HepG2 (cell line): ENCODE measurements around the gene FCGBP. TPM values are rescaled to one million over a fixed set of nuclear protein-coding genes. Genes with fewer than 3 reads are reported as not detected.
A peak's percentile ranks its signal among the peaks of the same experiment; 100 is the strongest.

Experiments used
- ATAC-seq: fragments of 200-7000 bp; cut with Tn5 transposase; 3 replicates; pipeline ENCODE4 v1.9.1; 2020; ENCODE audit warnings: mild to moderate bottlenecking, moderate library complexity
- BruUV-seq: library from RNA; stranded (reverse); fragments of 400-500 nt; replicated peaks from 2 replicates; lab custom pipeline; 2021; lab: Mats Ljungman, UMichigan
- CTCF ChIA-PET: fragments of 300-600 bp; formaldehyde crosslinking; extraction: SDS; loops from one replicate; lab custom pipeline; 2021; ENCODE audit warnings: low total read pairs, inconsistent platforms, low intra/inter-chr PET ratio; lab: Yijun Ruan, JAX
- POLR2A ChIA-PET: fragments of 350-600 bp; sonication (Branson Sonifier 250); formaldehyde crosslinking; loops from one replicate; lab custom pipeline; 2020; ENCODE audit warnings: antibody characterized with exemption, inconsistent platforms; lab: Yijun Ruan, JAX
- DNase-seq: peaks from one replicate; pipeline ENCODE4 v3.0.0-alpha.2; 2015; ENCODE audit warnings: low spot score
- FAIRE-seq: peaks from 3 replicates; lab custom pipeline; 2011; peaks lifted over from hg19 to GRCh38; lab: Jason Lieb, UNC
- H2AFZ ChIP-seq: one replicate; pipeline ENCODE4 v1.6.1; 2011; ENCODE audit warnings: low read length, inconsistent platforms
- H3K27ac ChIP-seq: fragments of 300-600 bp; 3 replicates; pipeline ENCODE4 v1.8.0; 2011; ENCODE audit warnings: mixed run types, mild to moderate bottlenecking, mixed read lengths, low read length, inconsistent platforms; ENCODE audit not compliant: insufficient read depth; ENCODE audit errors: extremely low read length
- H3K27me3 ChIP-seq, 2 experiments: fragments of 200-600 bp in 1 of 2; 2 replicates in 1 of 2; 3 replicates in 1 of 2; pipeline versions ENCODE4 v1.6.0 to v1.8.0; 2011; ENCODE audit warnings: low read length in 2 of 2, mild to moderate bottlenecking in 2 of 2, moderate library complexity in 2 of 2, inconsistent platforms in 1 of 2; ENCODE audit not compliant: insufficient read depth in 2 of 2, control insufficient read depth in 1 of 2
- H3K36me3 ChIP-seq, 2 experiments: fragments of 200-600 bp in 1 of 2; replicated peaks in 1 of 2; 2 replicates in 1 of 2; 3 replicates in 1 of 2; pipeline versions ENCODE4 v1.5.1 to v1.8.0; 2011; ENCODE audit warnings: low read length in 2 of 2, inconsistent platforms in 1 of 2; ENCODE audit not compliant: insufficient read depth in 2 of 2, control insufficient read depth in 1 of 2
- H3K4me1 ChIP-seq: 2 replicates; pipeline ENCODE4 v1.5.1; 2012; ENCODE audit warnings: low read length, inconsistent platforms; ENCODE audit not compliant: insufficient read depth
- H3K4me2 ChIP-seq: 2 replicates; pipeline ENCODE4 v1.6.0; 2011; ENCODE audit warnings: low read depth, low read length, inconsistent platforms
- H3K4me3 ChIP-seq, 3 experiments: fragments of 200-600 bp in 1 of 3; sonication (generic), shearing (Covaris generic) in 1 of 3; replicated peaks in 1 of 3; 2 replicates each; pipeline ENCODE4 v1.5.1; 2011 to 2016; ENCODE audit warnings: low read length in 3 of 3, inconsistent platforms in 2 of 3, low read depth in 2 of 3, mild to moderate bottlenecking in 2 of 3, control low read depth in 1 of 3, mixed read lengths in 1 of 3; ENCODE audit not compliant: insufficient read depth in 1 of 3
- H3K79me2 ChIP-seq: one replicate; pipeline ENCODE4 v1.6.1; 2011; ENCODE audit warnings: low read length, inconsistent platforms; ENCODE audit not compliant: insufficient read depth
- H3K9ac ChIP-seq: 2 replicates; pipeline ENCODE4 v1.6.0; 2011; ENCODE audit warnings: mild to moderate bottlenecking, low read depth, low read length, inconsistent platforms; ENCODE audit not compliant: insufficient read depth
- H3K9me3 ChIP-seq: 2 replicates; pipeline ENCODE4 v1.5.1; 2012; ENCODE audit warnings: mild to moderate bottlenecking, low read length
- H4K20me1 ChIP-seq: 2 replicates; pipeline ENCODE4 v1.6.0; 2011; ENCODE audit warnings: inconsistent platforms, mild to moderate bottlenecking, low read length, moderate library complexity; ENCODE audit not compliant: insufficient read depth
- ARNT ChIP-seq: fragments of 450-650 bp; IDR thresholded peaks from 2 replicates; pipeline ENCODE4 v1.6.1; 2017
- FOXO4 ChIP-seq: sonication (generic); formaldehyde crosslinking; conservative IDR thresholded peaks from 2 replicates; pipeline ENCODE4 v1.8.1; 2023; ENCODE audit warnings: missing genetic modification reagents
- PAX8 ChIP-seq: sonication (generic); formaldehyde crosslinking; IDR thresholded peaks from 2 replicates; pipeline ENCODE4 v1.8.0; 2022; ENCODE audit warnings: mild to moderate bottlenecking, missing genetic modification reagents, borderline replicate concordance
- ZNF891 ChIP-seq: sonication (generic); formaldehyde crosslinking; IDR thresholded peaks from 2 replicates; pipeline ENCODE4 v1.5.0; 2020; ENCODE audit warnings: mild to moderate bottlenecking, missing genetic modification reagents
- whole genome bisulfite sequencing: methylation state at CpG from one replicate; pipeline ENCODE4 v1.1.6; 2017; ENCODE audit warnings: low lambda C conversion rate; 5-methylcytosine and 5-hydroxymethylcytosine counted together
- in situ Hi-C: cut with HindIII; loops from 2 replicates; pipeline ENCODE4 v1.10.0; 2017; ENCODE audit warnings: low pct_unique_long_range_greater_than_20kb; ENCODE audit not compliant: extremely low pct_ligation_motif_present
- intact Hi-C: fragments of 100-400 bp; cut with micrococcal nuclease; formaldehyde crosslinking; loops from one replicate; pipeline ENCODE4 v1.10.0; 2022; ENCODE audit not compliant: unreplicated experiment
- polyA plus RNA-seq, 8 experiments: library from polyadenylated mRNA; depleted of rRNA in 3 of 8; stranded (reverse) in 7 of 8; unstranded in 1 of 8; fragments of >200 nt; fragmentation: Illumina TruSeq in 4 of 8; extraction: Trizol in 4 of 8; gene quantifications; 2 replicates each; pipeline versions ENCODE4 v1.2.1 to v1.2.3, GENCODE V29; 2011 to 2016; ENCODE audit warnings: low read depth in 4 of 8, missing spikeins in 1 of 8, mixed read lengths in 1 of 8; ENCODE audit not compliant: insufficient read depth in 1 of 8
- total RNA-seq, 5 experiments: library from RNA; depleted of rRNA; stranded (reverse); fragments of >200 nt; fragmentation: Illumina TruSeq; extraction: Trizol; gene quantifications; 2 replicates each; pipeline ENCODE4 v1.2.3, GENCODE V29; 2016; ENCODE audit warnings: low read depth in 1 of 5
- TF ChIP-seq, protein P1 (sequence below): sonication (generic); formaldehyde crosslinking; IDR thresholded peaks from 2 replicates; pipeline ENCODE4 v1.5.1; 2020; ENCODE audit warnings: mild to moderate bottlenecking, missing genetic modification reagents, moderate library complexity

The FCGBP gene
- total and polyA plus RNA-seq, 2 of the 13 experiments (the other 11 are each of a cell fraction or from before 2014, with no cell fraction given) = 1.3 to 7.0 TPM

DNA sequence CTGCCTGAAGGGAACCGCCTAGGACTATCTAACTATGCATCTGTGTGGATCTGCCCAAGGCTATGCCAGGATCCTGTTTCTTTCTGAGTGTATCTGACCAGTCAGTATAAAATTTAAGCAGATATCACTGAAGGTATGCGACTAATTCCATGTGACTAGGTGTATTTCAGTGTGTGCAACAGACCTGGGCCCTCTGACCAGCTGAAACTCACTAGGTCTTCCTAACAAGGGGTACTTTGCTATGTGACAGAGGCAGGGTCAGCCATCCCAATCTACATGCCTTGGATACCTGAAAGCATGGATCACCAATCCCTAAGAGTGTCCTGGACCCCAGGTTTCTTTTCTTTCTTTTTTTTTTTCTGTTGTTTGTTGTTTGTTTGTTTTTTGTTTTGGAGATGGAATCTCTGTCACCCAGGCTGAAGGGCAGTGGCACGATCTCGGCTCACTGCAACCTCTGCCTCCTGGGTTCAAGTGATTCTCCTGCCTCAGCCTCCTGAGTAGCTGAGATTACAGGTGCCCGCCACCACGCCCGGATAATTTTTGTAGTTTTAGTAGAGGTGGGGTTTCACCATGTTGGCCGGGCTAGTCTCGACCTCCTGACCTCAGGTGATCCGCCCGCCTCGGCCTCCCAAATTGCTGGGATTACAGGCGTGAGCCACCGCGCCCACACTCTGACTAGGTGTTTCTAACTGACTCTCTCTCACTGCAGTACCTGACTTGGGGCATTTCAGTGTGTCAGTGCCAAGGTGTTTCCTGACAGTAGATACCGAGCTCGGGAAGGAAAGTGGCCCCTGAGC, 43.5 kb downstream of the FCGBP start:
- Histone ChIP-seq H3K4me3 (no peak overlapping the region), H3K27ac (peak overlapping the region; percentile 6), H3K9ac (no peak overlapping the region), H3K79me2 (no peaks in the 10 kb centered on the region), H3K4me2 (no peak overlapping the region), H3K4me1 (peaks cover 22% of the 10 kb centered on the region), H4K20me1 (no peaks in the 10 kb centered on the region), H3K27me3 (no peaks in the 10 kb centered on the region), H3K36me3 (no peaks in the 10 kb centered on the region), H2AFZ (no peak overlapping the region), H3K9me3 (no peaks in the 10 kb centered on the region)
- ATAC-seq (no peak), DNase-seq (no peak), FAIRE-seq (no peak)
- 0 out of 2 replicates have a peak, but pooled peaks have one; percentile 35 for TF ChIP-seq FOXO4 (CRISPR knock-in tag)
- TF ChIP-seq ZNF891 (CRISPR knock-in tag) = 0 out of 2 replicates have a peak, but pooled peaks have one; percentile 11
- TF ChIP-seq PAX8 (CRISPR knock-in tag) = 0 out of 2 replicates have a peak, but pooled peaks have one; percentile 44
- TF ChIP-seq ARNT = no peak
- TF ChIP-seq, protein P1, sequence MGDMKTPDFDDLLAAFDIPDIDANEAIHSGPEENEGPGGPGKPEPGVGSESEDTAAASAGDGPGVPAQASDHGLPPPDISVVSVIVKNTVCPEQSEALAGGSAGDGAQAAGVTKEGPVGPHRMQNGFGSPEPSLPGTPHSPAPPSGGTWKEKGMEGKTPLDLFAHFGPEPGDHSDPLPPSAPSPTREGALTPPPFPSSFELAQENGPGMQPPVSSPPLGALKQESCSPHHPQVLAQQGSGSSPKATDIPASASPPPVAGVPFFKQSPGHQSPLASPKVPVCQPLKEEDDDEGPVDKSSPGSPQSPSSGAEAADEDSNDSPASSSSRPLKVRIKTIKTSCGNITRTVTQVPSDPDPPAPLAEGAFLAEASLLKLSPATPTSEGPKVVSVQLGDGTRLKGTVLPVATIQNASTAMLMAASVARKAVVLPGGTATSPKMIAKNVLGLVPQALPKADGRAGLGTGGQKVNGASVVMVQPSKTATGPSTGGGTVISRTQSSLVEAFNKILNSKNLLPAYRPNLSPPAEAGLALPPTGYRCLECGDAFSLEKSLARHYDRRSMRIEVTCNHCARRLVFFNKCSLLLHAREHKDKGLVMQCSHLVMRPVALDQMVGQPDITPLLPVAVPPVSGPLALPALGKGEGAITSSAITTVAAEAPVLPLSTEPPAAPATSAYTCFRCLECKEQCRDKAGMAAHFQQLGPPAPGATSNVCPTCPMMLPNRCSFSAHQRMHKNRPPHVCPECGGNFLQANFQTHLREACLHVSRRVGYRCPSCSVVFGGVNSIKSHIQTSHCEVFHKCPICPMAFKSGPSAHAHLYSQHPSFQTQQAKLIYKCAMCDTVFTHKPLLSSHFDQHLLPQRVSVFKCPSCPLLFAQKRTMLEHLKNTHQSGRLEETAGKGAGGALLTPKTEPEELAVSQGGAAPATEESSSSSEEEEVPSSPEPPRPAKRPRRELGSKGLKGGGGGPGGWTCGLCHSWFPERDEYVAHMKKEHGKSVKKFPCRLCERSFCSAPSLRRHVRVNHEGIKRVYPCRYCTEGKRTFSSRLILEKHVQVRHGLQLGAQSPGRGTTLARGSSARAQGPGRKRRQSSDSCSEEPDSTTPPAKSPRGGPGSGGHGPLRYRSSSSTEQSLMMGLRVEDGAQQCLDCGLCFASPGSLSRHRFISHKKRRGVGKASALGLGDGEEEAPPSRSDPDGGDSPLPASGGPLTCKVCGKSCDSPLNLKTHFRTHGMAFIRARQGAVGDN = 0 out of 2 replicates have a peak, but pooled peaks have one; percentile 32
- intact Hi-C loops = no loop called here
- no TSS peak for BruUV-seq
- CTCF ChIA-PET = no interaction called here
- in situ Hi-C loops = loop anchor here (5.0 kb wide), 1 partner anchor 81 kb away; the partner anchor contains the start of gene PSMC4
- WGBS = 90% methylated on average over 17 of the region's 17 CpGs
- POLR2A ChIA-PET = interaction anchor here (1.9 kb wide), 1 partner anchor 80 kb away, joined by 6 read pairs; the partner anchor contains the start of gene PSMC4
